ENCODE data around the gene PLCB1. TPM values are rescaled to one million over a fixed set of nuclear protein-coding genes. Genes with fewer than 3 reads are reported as not detected.
A peak's percentile ranks its signal among the peaks of the same experiment; 100 is the strongest.

The PLCB1 gene
- polyA plus RNA-seq, 1 experiment = 16.4 TPM

GRCh38 chr20:8248051-8248450 is 116.0 kb downstream of the PLCB1 start:
- TF ChIP-seq CTCF (IDR thresholded peaks at IDR 0.05; ENCODE audit: low read depth, low read length) = no peak
- H3K9me3 ChIP-seq (ENCODE audit: control insufficient read depth, insufficient read depth, low read length) = no peaks in the 10 kb centered on the region
- no peak overlapping the region for H3K4me3 ChIP-seq (ENCODE audit: low read depth, low read length)
- no peak overlapping the region for H3K27ac ChIP-seq (ENCODE audit: low read depth, low read length)
- ChIA-PET POLR2A (no interaction called here), CTCF (no interaction called here)
- no peaks in the 10 kb centered on the region for H3K27me3 ChIP-seq (ENCODE audit: control insufficient read depth, insufficient read depth, low read length)
- no peak for DNase-seq (ENCODE audit: low read depth, low spot score)

DNA sequence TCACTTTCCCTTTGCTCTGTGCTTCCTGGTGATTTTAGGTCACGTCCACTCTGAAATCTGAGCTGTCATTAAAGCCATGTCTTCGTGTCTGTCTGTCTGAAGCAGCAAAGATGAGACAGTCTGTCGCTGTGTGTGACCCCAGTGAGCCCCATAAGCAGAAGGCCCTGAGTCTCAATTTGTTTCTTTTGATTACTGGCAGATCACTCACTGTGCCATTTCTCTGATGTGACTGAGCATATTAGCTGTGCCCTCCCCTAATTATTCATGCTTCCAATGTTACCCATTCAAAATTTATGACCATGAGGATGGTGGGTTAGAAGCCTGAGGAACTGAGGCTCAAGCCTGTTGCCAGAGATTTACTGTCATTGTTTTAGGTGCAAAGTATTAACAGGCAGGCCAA is 117.6 kb downstream of the PLCB1 start:
- Histone ChIP-seq H3K27ac (ENCODE audit: low read depth, low read length) (no peak overlapping the region), H3K4me3 (ENCODE audit: low read depth, low read length) (no peak overlapping the region), H3K9me3 (ENCODE audit: control insufficient read depth, insufficient read depth, low read length) (no peaks in the 10 kb centered on the region), H3K27me3 (ENCODE audit: control insufficient read depth, insufficient read depth, low read length) (no peaks in the 10 kb centered on the region)
- TF ChIP-seq CTCF (IDR thresholded peaks at IDR 0.05; ENCODE audit: low read depth, low read length) = no peak
- POLR2A ChIA-PET = no interaction called here
- no peak for DNase-seq (ENCODE audit: low read depth, low spot score)
- CTCF ChIA-PET = no interaction called here

GRCh38 chr20:8250539-8251200 is 118.6 kb downstream of the PLCB1 start:
- Histone ChIP-seq H3K4me3 (ENCODE audit: low read depth, low read length) (no peak overlapping the region), H3K27ac (ENCODE audit: low read depth, low read length) (no peak overlapping the region), H3K27me3 (ENCODE audit: control insufficient read depth, insufficient read depth, low read length) (no peaks in the 10 kb centered on the region), H3K9me3 (ENCODE audit: control insufficient read depth, insufficient read depth, low read length) (no peaks in the 10 kb centered on the region)
- CTCF ChIA-PET = no interaction called here
- no peak for DNase-seq (ENCODE audit: low read depth, low spot score)
- TF ChIP-seq CTCF (IDR thresholded peaks at IDR 0.05; ENCODE audit: low read depth, low read length) = no peak
- POLR2A ChIA-PET = interaction anchor here (0.6 kb wide), 1 partner anchor 314 kb away, joined by 4 read pairs; no protein-coding TSS in a partner anchor

- Histone ChIP-seq H3K9me3 (ENCODE audit: control insufficient read depth, insufficient read depth, low read length) (no peaks in the 10 kb centered on the region), H3K27ac (ENCODE audit: low read depth, low read length) (no peak overlapping the region), H3K4me3 (ENCODE audit: low read depth, low read length) (no peak overlapping the region), H3K27me3 (ENCODE audit: control insufficient read depth, insufficient read depth, low read length) (no peaks in the 10 kb centered on the region)
- DNase-seq (ENCODE audit: low read depth, low spot score) = no peak
- ChIA-PET CTCF (no interaction called here), POLR2A (interaction anchor here (0.6 kb wide), 1 partner anchor 315 kb away, joined by 4 read pairs; no protein-coding TSS in a partner anchor)
- TF ChIP-seq CTCF (IDR thresholded peaks at IDR 0.05; ENCODE audit: low read depth, low read length) = no peak
Observed at GRCh38 chr20:8251201-8251575, 119.1 kb downstream of the PLCB1 start.

- ChIA-PET POLR2A (no interaction called here), CTCF (no interaction called here)
- no peaks in the 10 kb centered on the region for H3K9me3 ChIP-seq (ENCODE audit: control insufficient read depth, insufficient read depth, low read length)
- peak; percentile 42 for DNase-seq (ENCODE audit: low read depth, low spot score)
- TF ChIP-seq CTCF (IDR thresholded peaks at IDR 0.05; ENCODE audit: low read depth, low read length) = no peak
- no peak overlapping the region for H3K4me3 ChIP-seq (ENCODE audit: low read depth, low read length)
- H3K27ac ChIP-seq (ENCODE audit: low read depth, low read length) = no peak overlapping the region
- H3K27me3 ChIP-seq (ENCODE audit: control insufficient read depth, insufficient read depth, low read length) = no peaks in the 10 kb centered on the region
Observed at GRCh38 chr20:8254911-8255582, 123.0 kb downstream of the PLCB1 start.

Measured in AG04450 (cell line).